Measurements from ENCODE around the gene KCNJ14.

Gene KCNJ14

GRCh38 chr19:48445606-48446481 lies 9.5 kb upstream of the KCNJ14 start, which contains the start of gene GRWD1:
Gene GRWD1 (plus strand): TSS chr19:48445983. CDS start chr19:48446006, 23 bp downstream.
- peak; percentile 97 to 98 for DNase-seq

- DNase-seq: no peak
Observed at GRCh38 chr19:48446579-48446978, 8.8 kb upstream of the KCNJ14 start.

- DNase-seq: no peak
Observed at GRCh38 chr19:48448563-48448962, 6.8 kb upstream of the KCNJ14 start.

GRCh38 chr19:48450441-48450840 lies 4.9 kb upstream of the KCNJ14 start:
- DNase-seq: no peak

GRCh38 chr19:48450863-48451262 lies 4.5 kb upstream of the KCNJ14 start:
- DNase-seq: no peak

- no peak for DNase-seq
Observed at GRCh38 chr19:48451624-48452023, 3.8 kb upstream of the KCNJ14 start.

DNA sequence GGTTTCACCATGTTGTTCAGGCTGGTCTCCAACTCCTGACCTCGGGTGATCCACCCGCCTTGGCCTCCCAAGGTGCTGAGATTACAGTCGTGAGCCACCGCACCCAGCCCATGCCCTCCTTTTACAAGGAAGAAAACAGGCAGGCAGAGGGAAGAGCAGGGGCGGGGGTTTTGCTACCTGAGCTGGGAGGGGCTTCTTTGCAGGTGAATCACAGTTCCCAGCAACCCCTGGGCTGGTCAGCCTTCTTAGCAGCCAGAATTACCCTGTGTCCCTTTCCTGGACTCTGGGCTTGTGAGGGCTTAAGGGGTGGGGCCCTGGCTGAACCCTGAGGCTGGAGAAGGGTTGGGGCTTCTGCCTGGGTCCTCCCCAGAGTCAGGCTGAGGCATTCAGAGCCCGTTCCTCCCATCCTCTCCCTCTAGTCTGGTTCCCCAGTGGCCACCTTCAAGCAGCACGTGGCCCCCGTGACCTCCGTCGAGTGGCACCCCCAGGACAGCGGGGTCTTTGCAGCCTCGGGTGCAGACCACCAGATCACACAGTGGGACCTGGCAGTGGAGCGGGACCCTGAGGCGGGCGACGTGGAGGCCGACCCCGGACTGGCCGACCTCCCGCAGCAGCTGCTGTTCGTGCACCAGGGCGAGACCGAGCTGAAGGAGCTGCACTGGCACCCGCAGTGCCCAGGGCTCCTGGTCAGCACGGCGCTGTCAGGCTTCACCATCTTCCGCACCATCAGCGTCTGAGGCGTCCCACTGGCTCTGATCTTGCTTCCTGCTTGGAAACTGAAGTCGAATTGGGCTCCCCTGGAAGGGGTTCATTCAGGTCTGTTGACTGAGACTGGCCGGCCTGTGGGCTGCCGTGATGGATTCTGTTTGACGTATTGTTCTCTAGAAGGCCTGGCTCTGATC lies 2.8 kb upstream of the KCNJ14 start:
- no peak for DNase-seq

DNA sequence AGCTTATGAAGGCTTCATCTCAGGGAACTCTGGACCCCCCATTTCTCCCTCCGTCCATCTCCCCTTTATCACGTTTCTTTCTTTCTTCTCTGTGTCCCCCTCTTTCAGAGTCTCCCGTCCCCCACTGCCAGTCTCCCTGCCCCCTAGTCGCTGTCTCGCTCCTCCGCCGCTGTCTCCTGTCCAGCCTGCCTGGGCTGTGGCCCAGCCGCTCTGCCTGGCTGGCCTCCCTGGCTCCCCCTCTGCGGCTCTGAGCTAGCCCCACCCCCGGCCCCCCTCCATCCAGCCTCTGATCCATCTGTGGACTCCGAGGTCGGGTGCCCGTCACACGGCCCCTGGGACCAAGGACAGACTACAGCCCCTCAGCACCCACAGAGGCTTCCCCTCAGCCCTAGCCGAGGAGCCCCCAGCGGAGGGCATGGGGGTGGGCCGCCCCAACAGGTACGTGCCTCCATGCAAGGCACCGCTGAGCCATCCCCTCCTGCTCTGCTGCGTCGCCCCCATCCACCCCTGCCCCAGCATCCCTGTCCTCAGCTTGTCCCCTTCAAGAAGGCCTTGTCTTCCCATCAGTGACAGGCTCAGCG lies 1.1 kb upstream of the KCNJ14 start:
- DNase-seq: no peak

DNA sequence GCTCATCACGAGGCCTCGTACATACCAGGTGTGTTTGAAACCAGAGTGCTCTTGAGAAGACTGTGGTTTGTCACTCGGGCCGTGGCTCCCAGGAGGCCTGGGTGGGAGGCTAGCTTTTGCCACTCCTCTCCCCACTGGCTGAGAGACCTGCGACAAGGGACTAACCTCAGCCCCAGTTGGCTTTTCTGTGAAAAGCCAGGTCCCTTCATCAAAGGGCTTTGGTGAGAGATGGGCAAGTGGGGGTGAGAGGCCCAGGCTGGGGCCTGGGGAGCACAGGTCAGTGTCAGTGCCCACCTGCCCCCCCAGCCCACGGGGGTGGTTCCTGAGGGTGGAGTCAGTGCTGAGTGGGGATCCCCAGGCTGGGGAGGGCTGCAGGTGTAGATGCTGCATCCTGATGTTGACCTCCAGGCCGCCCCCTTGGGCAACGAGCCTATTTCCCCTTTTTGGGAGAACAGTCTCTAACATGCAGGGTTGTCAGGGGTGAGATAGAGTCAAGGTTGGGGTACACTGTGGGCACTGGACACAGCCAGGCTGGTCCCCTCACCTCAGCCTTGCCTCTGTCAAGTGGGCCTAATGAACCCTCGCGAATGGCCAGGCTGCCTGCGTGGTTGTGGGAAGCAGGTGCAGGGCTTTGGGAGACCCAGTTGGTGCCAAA lies 661 bp downstream of the KCNJ14 start:
- DNase-seq: no peak

DNA sequence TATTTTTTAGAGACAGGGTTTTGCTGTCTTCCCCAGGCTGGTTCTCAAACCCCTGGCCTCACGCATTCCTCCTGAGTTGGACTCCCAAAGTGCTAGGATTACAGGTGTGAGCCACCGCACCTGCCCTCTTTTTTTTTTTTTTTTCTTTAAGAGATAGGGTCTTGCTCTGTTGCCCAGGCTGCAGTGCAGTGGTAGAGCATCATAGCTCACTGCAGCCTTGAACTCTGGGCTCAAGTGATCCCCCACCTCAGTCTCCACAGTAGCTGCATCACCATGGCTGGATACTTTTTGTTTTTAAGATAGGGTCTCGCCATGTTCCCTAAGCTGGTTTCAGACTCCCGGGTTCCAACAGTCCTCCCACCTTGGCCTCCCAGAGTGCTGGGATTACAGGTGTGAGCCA lies 1.5 kb downstream of the KCNJ14 start:
- no peak for DNase-seq

- no peak for DNase-seq
Observed at GRCh38 chr19:48458016-48458415, 2.6 kb downstream of the KCNJ14 start.

DNA sequence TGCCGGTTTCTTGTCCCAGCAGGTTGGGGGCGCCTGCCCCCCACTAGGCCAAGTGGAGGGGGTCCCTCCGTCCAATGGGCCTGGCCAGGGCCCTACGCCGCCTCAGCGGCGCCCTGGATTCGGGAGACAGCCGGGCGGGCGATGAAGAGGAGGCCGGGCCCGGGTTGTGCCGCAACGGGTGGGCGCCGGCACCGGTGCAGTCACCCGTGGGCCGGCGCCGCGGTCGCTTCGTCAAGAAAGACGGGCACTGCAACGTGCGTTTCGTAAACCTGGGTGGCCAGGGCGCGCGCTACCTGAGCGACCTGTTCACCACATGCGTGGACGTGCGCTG lies 6.2 kb downstream of the KCNJ14 start:
- no peak for DNase-seq

DNA sequence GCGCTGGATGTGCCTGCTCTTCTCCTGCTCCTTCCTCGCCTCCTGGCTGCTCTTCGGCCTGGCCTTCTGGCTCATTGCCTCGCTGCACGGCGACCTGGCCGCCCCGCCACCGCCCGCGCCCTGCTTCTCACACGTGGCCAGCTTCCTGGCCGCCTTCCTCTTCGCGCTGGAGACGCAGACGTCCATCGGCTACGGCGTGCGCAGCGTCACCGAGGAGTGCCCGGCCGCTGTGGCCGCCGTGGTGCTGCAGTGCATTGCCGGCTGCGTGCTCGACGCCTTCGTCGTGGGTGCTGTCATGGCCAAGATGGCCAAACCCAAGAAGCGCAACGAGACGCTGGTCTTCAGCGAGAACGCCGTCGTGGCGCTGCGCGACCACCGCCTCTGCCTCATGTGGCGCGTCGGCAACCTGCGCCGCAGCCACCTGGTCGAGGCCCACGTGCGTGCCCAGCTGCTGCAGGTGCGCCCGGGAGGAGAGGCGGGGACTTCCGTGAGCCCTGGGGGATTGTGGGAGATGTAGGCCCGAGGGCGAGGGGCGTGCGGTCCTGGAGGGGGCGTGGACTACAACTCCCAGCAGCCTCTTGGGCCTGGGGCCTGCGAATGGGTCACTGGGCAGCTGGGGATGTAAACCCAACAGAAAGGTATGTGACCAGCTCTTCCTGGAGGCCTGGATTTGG lies 6.7 kb downstream of the KCNJ14 start:
- peak in 1 of 2 experiments; percentile 42 for DNase-seq

DNA sequence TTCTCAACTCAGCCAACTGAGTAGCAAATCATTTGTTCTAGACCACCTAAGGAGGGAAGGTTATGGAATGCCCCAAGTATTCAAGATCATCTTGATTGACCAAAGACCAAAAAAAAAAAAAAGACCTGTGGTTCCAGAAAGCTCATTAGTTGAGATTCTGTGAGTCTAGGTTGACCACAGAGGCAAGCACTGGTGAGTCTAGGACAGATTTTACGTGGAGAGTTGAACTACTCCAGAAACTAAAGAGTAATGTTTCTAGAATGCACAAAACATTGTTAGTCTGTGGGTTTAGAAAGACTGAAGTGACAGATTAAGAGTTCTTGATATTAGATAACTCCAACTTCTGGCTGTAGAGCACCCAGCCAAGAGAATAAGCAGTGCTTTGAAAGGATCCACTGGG lies 9.8 kb downstream of the KCNJ14 start:
- no peak for DNase-seq

DNA sequence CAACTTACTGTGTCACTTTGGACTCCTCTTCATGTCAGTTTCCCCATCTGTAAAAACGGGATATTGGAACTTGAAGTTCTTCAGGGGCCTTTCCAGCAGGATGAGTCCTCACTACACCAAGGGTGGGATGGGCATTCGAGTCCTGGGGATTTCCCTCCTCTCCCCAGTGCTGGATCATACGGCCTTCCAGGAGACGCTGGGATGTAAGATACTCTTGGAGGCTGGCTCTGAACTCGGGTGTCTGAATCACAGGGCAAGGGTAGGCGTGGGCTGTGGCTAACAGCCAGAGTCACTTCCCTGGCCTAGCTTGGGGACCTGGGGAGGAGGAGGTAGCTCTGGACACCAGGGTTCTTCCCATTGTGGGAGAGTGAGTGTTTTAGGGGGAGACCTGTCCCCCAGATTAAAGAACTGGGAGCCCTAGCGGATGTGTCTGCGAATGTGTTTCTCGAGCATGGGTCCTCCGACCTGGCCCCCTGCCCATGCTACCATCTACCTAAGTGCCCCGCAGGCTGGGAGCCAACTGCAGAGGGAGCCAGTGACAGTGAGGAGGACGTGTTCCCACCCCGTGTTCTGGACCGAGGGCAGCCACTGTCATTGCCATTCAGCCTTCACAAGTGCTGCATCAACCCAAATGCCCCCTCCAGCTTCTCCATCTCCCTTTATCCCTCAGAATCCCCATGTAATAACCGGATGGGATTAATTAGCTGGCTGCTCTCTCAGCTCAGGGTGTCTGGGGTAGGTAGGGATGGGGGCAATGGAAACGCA lies 11.4 kb downstream of the KCNJ14 start:
- DNase-seq: no peak

DNA sequence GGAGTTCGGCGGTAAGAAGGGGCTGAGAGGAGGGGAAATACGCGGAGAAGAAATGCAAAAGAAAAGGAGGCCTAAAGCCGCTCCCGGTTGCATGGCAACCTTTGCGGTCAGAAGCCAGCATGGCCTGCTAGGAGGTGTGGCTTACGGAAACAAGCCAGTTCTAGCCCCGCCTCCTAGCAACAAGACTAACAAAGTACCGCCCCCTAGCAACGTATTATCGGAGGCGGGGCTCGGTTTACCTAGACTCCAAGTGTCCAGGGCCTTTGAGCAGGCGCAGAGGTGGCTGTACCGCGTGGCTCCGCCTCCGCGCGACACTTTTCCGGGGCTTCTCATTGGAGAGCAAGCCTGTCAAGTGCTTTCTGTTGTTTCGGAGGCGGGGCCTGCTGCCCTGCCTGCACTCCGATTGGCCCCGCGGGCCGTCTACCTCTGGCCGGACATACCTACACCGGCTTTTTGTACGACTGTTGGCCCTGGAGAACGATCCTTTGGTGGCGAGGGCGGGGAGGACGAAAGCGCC lies 13.5 kb downstream of the KCNJ14 start:
- peak; percentile 100 for DNase-seq

DNA sequence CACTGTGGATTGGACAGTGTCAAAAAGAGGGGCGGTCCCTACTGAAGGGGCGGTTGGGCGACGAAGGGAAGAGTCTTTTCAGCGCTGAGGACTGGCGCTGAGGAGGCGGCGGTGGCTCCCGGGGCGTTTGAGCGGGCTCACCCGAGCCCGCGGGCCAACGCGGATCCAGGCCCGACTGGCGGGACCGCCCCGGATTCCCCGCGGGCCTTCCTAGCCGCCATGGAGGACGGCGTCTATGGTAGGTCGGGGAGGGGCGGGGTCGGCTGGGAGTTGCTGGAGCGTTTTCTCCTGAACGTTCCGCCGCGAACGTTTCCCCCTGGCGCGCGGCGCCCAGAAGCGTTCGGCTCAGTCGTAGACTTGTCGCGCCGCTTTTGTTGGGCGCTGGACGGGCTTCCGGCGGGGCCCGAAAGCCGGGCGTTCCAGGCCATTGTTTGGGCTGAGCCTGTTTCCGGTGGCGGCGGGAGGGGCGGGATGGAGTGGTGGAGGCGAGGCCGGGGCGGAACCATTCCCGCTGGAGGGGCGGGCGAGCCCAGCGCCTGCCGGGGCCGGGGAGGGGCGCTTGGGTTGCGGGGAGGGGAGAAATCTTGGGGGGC lies 14.0 kb downstream of the KCNJ14 start, which contains the start of gene CYTH2:
Gene CYTH2 (plus strand): TSS at position 81 of the 593 bp plus-strand sequence. CDS start 139 bp downstream, at position 220.
- DNase-seq: peak; percentile 27 to 83

DNA sequence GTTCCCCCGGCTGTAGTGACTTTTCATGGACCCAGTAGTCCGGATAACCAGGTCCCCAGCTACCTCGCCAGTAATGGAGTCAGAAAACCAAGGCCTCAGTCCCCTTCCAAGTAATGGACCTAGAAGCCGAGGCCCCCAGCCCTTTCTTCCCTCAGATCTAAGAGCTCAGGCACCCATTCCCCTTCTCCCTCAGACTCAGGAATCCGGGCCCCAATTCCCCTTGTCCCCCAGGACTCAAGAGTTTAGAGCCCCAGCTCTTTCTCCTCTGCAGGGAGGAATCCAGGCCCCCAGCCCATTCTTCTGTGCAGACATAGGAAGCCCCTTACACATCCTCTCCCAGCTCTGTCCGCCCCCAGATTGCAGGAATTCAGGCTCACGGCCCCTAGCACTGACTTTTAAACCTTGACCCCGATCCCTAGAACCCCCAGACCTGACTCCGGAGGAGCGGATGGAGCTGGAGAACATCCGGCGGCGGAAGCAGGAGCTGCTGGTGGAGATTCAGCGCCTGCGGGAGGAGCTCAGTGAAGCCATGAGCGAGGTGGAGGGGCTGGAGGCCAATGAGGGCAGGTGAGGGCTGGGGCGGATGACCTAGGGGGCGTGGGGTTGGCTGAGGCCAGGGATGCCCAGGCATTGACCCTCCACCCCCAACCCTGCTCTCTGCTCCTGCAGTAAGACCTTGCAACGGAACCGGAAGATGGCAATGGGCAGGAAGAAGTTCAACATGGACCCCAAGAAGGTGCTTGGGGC lies 14.7 kb downstream of the KCNJ14 start:
- no peak for DNase-seq

DNA sequence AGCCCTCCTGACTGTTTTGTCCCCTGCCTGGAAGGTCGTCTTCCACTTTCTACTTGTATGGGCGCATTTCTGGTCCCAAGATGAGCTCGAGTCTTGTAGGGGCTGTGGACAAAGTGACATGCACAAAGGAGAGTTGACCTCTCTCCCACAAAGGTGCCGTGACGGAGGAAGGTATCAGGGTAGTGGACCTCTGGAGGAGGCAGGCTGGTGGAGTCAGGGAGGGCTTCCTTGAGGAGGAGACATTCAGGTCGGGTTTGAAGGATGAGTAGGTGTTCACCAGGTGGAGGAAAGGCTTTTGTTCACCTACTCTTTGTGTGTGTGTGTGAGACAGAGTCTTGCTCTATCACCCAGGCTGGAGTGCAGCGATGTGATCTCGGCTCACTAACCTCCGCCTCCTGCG lies 15.5 kb downstream of the KCNJ14 start:
- DNase-seq: no peak

- no peak for DNase-seq
Observed at GRCh38 chr19:48471836-48472235, 16.5 kb downstream of the KCNJ14 start.
